Thyroid gland (tissue), 4 donors: ENCODE data around the gene OR4C5. TPM values are rescaled to one million over a fixed set of nuclear protein-coding genes. Genes with fewer than 3 reads are reported as not detected.
"Not testable (repeated sequence)": the region's sequence is repeated elsewhere in the genome, so short reads cannot be mapped to it uniquely, and the experiment has no call there.

Experiments
- DNase-seq, 2 donors: peaks; one replicate each; pipeline ENCODE4 v3.0.0-alpha.2; 2019
- H3K27ac ChIP-seq, 3 donors: fragments of 200-600 bp; sonication (generic); 1 replicate in 2 of 3; 2 replicates in 1 of 3; pipeline ENCODE4 v1.5.1; 2016 to 2019; ENCODE audit warnings: mild to moderate bottlenecking in 1 of 3, moderate library complexity in 1 of 3
- H3K27me3 ChIP-seq: fragments of 200-600 bp; sonication (generic); one replicate; pipeline ENCODE4 v1.5.1; 2019
- H3K36me3 ChIP-seq, 2 donors: fragments of 200-600 bp; sonication (generic); one replicate each; pipeline ENCODE4 v1.5.1; 2016 to 2019
- H3K4me1 ChIP-seq, 2 donors: fragments of 200-600 bp; sonication (generic); one replicate each; pipeline ENCODE4 v1.5.1; 2017 to 2019
- H3K4me3 ChIP-seq, 3 donors: fragments of 200-600 bp; sonication (generic); replicated peaks in 1 of 3; 1 replicate in 2 of 3; 2 replicates in 1 of 3; pipeline ENCODE4 v1.5.1; 2016; ENCODE audit warnings: mild to moderate bottlenecking in 1 of 3
- H3K9me3 ChIP-seq: fragments of 200-600 bp; sonication (generic); one replicate; pipeline ENCODE4 v1.5.1; 2017
- CTCF ChIP-seq, 6 experiments: fragments of 200-600 bp in 3 of 6; fragments of 450-650 bp in 3 of 6; sonication (generic) in 3 of 6; IDR thresholded peaks; one replicate each; pipeline ENCODE4 v1.5.1; 2016 to 2019; ENCODE audit warnings: antibody characterized with exemption in 6 of 6, mild to moderate bottlenecking in 2 of 6, inconsistent platforms in 1 of 6, moderate library complexity in 1 of 6
- POLR2A ChIP-seq, 2 donors: fragments of 450-650 bp; IDR thresholded peaks; one replicate each; pipeline ENCODE4 v1.6.1; 2017; ENCODE audit warnings: antibody characterized with exemption in 2 of 2, mild to moderate bottlenecking in 2 of 2, moderate library complexity in 1 of 2
- WGBS, 2 donors: methylation state at CpG; one replicate each; pipeline ENCODE4 v1.1.5; 2017; 5-methylcytosine and 5-hydroxymethylcytosine counted together
- intact Hi-C: fragments of 100-400 bp; cut with DNase I; formaldehyde crosslinking; loops from one replicate; pipeline ENCODE4 v1.15.1; 2023
- total RNA-seq, 4 donors: library from RNA; depleted of rRNA; stranded (reverse); fragments of >200 nt; gene quantifications; one replicate each; pipeline ENCODE4 v1.2.3, GENCODE V29; 2016

Gene OR4C5
- total RNA-seq, 4 donors from 2014 or later = not detected

- 62 to 67% methylated on average over 2 of the region's 2 CpGs for WGBS, 2 donors
- Histone ChIP-seq H3K4me3 (no peak overlapping the region), H3K9me3 (no peaks in the 10 kb centered on the region), H3K27ac (no peak overlapping the region), H3K4me1 (no peaks in the 10 kb centered on the region), H3K27me3 (no peaks in the 10 kb centered on the region), H3K36me3 (no peaks in the 10 kb centered on the region)
- TF ChIP-seq POLR2A (IDR thresholded peaks at IDR 0.05) (no peak), CTCF (IDR thresholded peaks at IDR 0.05) (no peak)
- DNase-seq = no peak
- intact Hi-C loops = no loop called here
These were observed 24.8 kb downstream of the OR4C5 start for GRCh38 chr11:48341466-48341865.

- H3K27me3 ChIP-seq, H3K9me3 ChIP-seq, DNase-seq, H3K36me3 ChIP-seq, H3K27ac ChIP-seq, H3K4me3 ChIP-seq, H3K4me1 ChIP-seq, intact Hi-C loops: not testable (repeated sequence)
These were observed 41.6 kb downstream of the OR4C5 start, which contains the start of gene OR4C3 for GRCh38 chr11:48324620-48325019. Gene OR4C3, plus strand, starts transcription at chr11:48324920. Its CDS starts 102 bp downstream, at chr11:48325022.

GRCh38 chr11:48319813-48320212 lies 46.5 kb downstream of the OR4C5 start:
- H3K36me3 ChIP-seq, H3K27ac ChIP-seq, intact Hi-C loops, H3K4me1 ChIP-seq, H3K4me3 ChIP-seq, H3K27me3 ChIP-seq, DNase-seq, H3K9me3 ChIP-seq: not testable (repeated sequence)
- 73 to 76% methylated on average over 2 of the region's 2 CpGs for WGBS, 2 donors

Other genes starting within 250 kb of the OR4C5 start
- gene OR4B1, start 149.7 kb downstream of the OR4C5 start, total RNA-seq = not detected
- not detected for gene OR4X2, start 121.4 kb downstream of the OR4C5 start, total RNA-seq
- gene OR4X1, start 102.6 kb downstream of the OR4C5 start, total RNA-seq = not detected
- gene OR4S1, start 60.2 kb downstream of the OR4C5 start, total RNA-seq = not detected
- not detected for gene OR4C3, start 41.5 kb downstream of the OR4C5 start, total RNA-seq
- not detected for gene OR4A47, start 122.3 kb upstream of the OR4C5 start, total RNA-seq